ENCODE results near the gene SYCP2L.
"Not testable (repeated sequence)": the region's sequence is repeated elsewhere in the genome, so short reads cannot be mapped to it uniquely, and the experiment has no call there.

The SYCP2L gene

GRCh38 chr6:10849901-10850300 lies 37.0 kb upstream of the SYCP2L start:
- TF ChIP-seq CTCF (IDR thresholded peaks at IDR 0.05; ENCODE audit: control extremely low read depth, extremely low read depth, low read depth, missing control alignments), result no peak
- CTCF ChIA-PET, result interaction anchor here (0.7 kb wide), 1 partner anchor 647 kb away, joined by 4 read pairs; no protein-coding TSS in a partner anchor
- DNase-seq (ENCODE audit: extremely low spot score), result no peak
- POLR2A ChIA-PET, result no interaction called here

- CTCF ChIA-PET, result interaction anchor here (0.7 to 1.8 kb wide), 2 partner anchors 20 to 646 kb away, joined by 4 to 5 read pairs; no protein-coding TSS in a partner anchor
- TF ChIP-seq CTCF (IDR thresholded peaks at IDR 0.05; ENCODE audit: control extremely low read depth, extremely low read depth, low read depth, missing control alignments), result no peak
- POLR2A ChIA-PET, result no interaction called here
These were observed 36.1 kb upstream of the SYCP2L start for GRCh38 chr6:10850728-10851127.

GRCh38 chr6:10852361-10852960 lies 34.4 kb upstream of the SYCP2L start:
- no peak for TF ChIP-seq CTCF (IDR thresholded peaks at IDR 0.05; ENCODE audit: control extremely low read depth, extremely low read depth, low read depth, missing control alignments)
- no peak for DNase-seq (ENCODE audit: extremely low spot score)
- ChIA-PET CTCF (no interaction called here), POLR2A (no interaction called here)

More at GRCh38 chr6:10850728-10851127, 36.1 kb upstream of the SYCP2L start:
- DNase-seq (ENCODE audit: extremely low spot score), result no peak

GRCh38 chr6:10853849-10854300 lies 33.0 kb upstream of the SYCP2L start:
- POLR2A ChIA-PET; DNase-seq (ENCODE audit: extremely low spot score); CTCF ChIA-PET: not testable (repeated sequence)

DNA sequence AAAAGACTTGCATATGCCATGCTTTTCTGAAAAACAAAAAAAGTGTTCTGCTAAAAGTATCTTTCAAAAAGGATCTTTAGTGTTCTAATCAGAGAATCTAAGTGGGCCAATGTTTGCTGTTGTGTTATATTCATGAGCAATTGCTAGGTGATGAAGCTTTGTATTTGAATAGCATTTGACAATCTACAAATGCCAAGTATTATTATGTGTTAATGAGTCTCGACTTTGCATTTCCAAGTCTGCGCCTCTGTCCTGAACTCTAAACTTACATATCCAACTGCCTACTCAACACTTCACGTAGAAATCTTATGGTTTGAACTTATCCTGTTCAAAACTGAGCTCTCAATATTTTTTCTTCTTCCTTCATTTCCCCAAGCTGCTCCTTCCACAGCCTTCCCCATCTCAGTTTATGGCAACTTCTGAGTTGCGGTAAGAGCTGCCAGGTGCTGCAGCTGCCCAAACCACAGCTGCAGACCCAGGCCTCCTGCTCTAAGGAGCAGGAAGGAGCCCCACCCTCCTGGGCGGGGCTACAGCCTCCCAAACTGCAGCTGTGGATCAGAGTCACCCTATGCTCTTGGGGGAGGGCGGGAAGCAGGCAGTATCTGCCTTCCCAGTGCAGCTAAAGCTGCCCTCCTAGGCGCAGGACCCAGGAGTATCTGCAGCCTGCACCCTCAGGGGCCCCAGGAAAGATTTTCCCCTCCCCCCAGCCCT lies 31.8 kb upstream of the SYCP2L start:
- ChIA-PET CTCF (no interaction called here), POLR2A (no interaction called here)
- TF ChIP-seq CTCF (IDR thresholded peaks at IDR 0.05; ENCODE audit: control extremely low read depth, extremely low read depth, low read depth, missing control alignments), result no peak
- no peak for DNase-seq (ENCODE audit: extremely low spot score)

DNA sequence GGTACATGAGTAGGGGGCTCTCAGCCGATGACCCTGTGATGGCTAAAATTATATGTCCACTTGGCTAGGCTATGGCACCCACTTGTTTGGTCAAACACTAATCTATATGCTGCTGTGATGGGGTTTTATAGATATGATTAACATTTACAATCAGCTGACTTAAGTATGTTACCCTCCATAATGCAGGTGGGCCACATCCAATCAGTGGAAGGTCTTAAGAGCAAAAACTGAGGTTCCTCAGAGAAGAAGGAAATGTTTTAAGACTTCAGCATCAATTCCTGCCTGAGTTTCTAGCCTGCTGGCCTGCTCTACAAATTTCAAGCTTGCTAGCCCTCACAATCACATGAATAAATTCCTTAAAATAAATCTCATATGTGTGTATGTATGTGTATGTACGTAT lies 29.6 kb upstream of the SYCP2L start:
- POLR2A ChIA-PET, result no interaction called here
- no peak for TF ChIP-seq CTCF (IDR thresholded peaks at IDR 0.05; ENCODE audit: control extremely low read depth, extremely low read depth, low read depth, missing control alignments)
- DNase-seq (ENCODE audit: extremely low spot score), result no peak
- CTCF ChIA-PET, result interaction anchor here (0.9 to 1.5 kb wide), 3 partner anchors 17 to 32 kb away, joined by 3 read pairs; no protein-coding TSS in a partner anchor

- CTCF ChIA-PET, result interaction anchor here (0.9 kb wide), 1 partner anchor 94 kb away, joined by 3 read pairs; no protein-coding TSS in a partner anchor
- TF ChIP-seq CTCF (IDR thresholded peaks at IDR 0.05; ENCODE audit: control extremely low read depth, extremely low read depth, low read depth, missing control alignments), result no peak
- POLR2A ChIA-PET, result no interaction called here
- no peak for DNase-seq (ENCODE audit: extremely low spot score)
These were observed 25.8 kb upstream of the SYCP2L start for GRCh38 chr6:10861086-10861485.
